Thoracic aorta (tissue), 2 donors: ENCODE data around the gene GALNT15. TPM values are rescaled to one million over a fixed set of nuclear protein-coding genes. Genes with fewer than 3 reads are reported as not detected.

Source experiments
- ATAC-seq: fragments of 150-250 bp; one replicate; pipeline ENCODE4 v1.8.0; 2017; ENCODE audit warnings: low read depth; ENCODE audit not compliant: insufficient number of reproducible peaks, low FRiP score
- DNase-seq: peaks from one replicate; pipeline ENCODE4 v3.0.0-alpha.2; 2020; ENCODE audit warnings: low spot score
- H3K27ac ChIP-seq, 2 donors: fragments of 200-600 bp; sonication (generic); 1 replicate in 1 of 2; 2 replicates in 1 of 2; pipeline ENCODE4 v1.5.1; 2016; ENCODE audit warnings: mild to moderate bottlenecking in 2 of 2, moderate library complexity in 2 of 2
- H3K27me3 ChIP-seq: fragments of 200-600 bp; sonication (generic); replicated peaks from 2 replicates; pipeline ENCODE4 v1.6.0; 2016; ENCODE audit warnings: mild to moderate bottlenecking; ENCODE audit not compliant: insufficient read depth
- H3K36me3 ChIP-seq: fragments of 200-600 bp; sonication (generic); one replicate; pipeline ENCODE4 v1.5.1; 2016
- H3K4me1 ChIP-seq, 2 donors: fragments of 200-600 bp; sonication (generic); 1 replicate in 1 of 2; 2 replicates in 1 of 2; pipeline versions ENCODE4 v1.5.1 to v1.6.0; 2016; ENCODE audit warnings: low read depth in 2 of 2, mild to moderate bottlenecking in 1 of 2; ENCODE audit not compliant: control insufficient read depth in 1 of 2
- H3K4me3 ChIP-seq: fragments of 200-600 bp; sonication (generic); 2 replicates; pipeline ENCODE4 v1.5.1; 2016; ENCODE audit warnings: mild to moderate bottlenecking
- H3K9me3 ChIP-seq: fragments of 200-600 bp; sonication (generic); 2 replicates; pipeline ENCODE4 v1.5.1; 2016
- CTCF ChIP-seq: fragments of 200-600 bp; sonication (generic); IDR thresholded peaks from one replicate; pipeline ENCODE4 v1.5.1; 2019; ENCODE audit warnings: antibody characterized with exemption
- total RNA-seq, 2 donors: library from RNA; depleted of rRNA; stranded (reverse); fragments of >200 nt; gene quantifications; one replicate each; pipeline versions ENCODE4 v1.1.0 to v1.2.3, GENCODE V29; 2016

GALNT15 gene
- total RNA-seq, 2 donors from 2014 or later = 157 to 167 TPM

- H3K4me3 ChIP-seq = no peak overlapping the region
- no peaks in the 10 kb centered on the region for H3K9me3 ChIP-seq
- H3K27me3 ChIP-seq = no peaks in the 10 kb centered on the region
- ATAC-seq (no peak), DNase-seq (no peak)
- peaks cover 3% of the 10 kb centered on the region for H3K36me3 ChIP-seq
- H3K27ac ChIP-seq = no peak overlapping the region
- no peak for TF ChIP-seq CTCF
- no peaks in the 10 kb centered on the region for H3K4me1 ChIP-seq
Observed at GRCh38 chr3:16200411-16200810, 25.9 kb downstream of the GALNT15 start.

GRCh38 chr3:16203031-16203430 is 28.6 kb downstream of the GALNT15 start:
- DNase-seq = no peak
- no peak for ATAC-seq
- H3K36me3 ChIP-seq = no peaks in the 10 kb centered on the region
- TF ChIP-seq CTCF = no peak
- H3K4me1 ChIP-seq = no peaks in the 10 kb centered on the region
- no peaks in the 10 kb centered on the region for H3K27me3 ChIP-seq
- no peaks in the 10 kb centered on the region for H3K9me3 ChIP-seq
- no peak overlapping the region for H3K4me3 ChIP-seq
- no peak overlapping the region for H3K27ac ChIP-seq

GRCh38 chr3:16203671-16204629 is 29.5 kb downstream of the GALNT15 start:
- TF ChIP-seq CTCF = no peak
- ATAC-seq (no peak), DNase-seq (no peak)
- no peaks in the 10 kb centered on the region for H3K36me3 ChIP-seq
- H3K27me3 ChIP-seq = no peaks in the 10 kb centered on the region
- H3K4me3 ChIP-seq = no peak overlapping the region
- no peak overlapping the region for H3K27ac ChIP-seq
- no peaks in the 10 kb centered on the region for H3K9me3 ChIP-seq
- no peaks in the 10 kb centered on the region for H3K4me1 ChIP-seq

- no peak for ATAC-seq
- Histone ChIP-seq H3K27ac (no peak overlapping the region), H3K27me3 (no peaks in the 10 kb centered on the region), H3K4me3 (no peak overlapping the region), H3K36me3 (no peaks in the 10 kb centered on the region), H3K9me3 (no peaks in the 10 kb centered on the region), H3K4me1 (no peaks in the 10 kb centered on the region)
- no peak for TF ChIP-seq CTCF
- DNase-seq = no peak
Observed at GRCh38 chr3:16204751-16205150, 30.3 kb downstream of the GALNT15 start.

GRCh38 chr3:16205156-16205870 is 30.8 kb downstream of the GALNT15 start:
- H3K4me3 ChIP-seq = no peak overlapping the region
- no peak overlapping the region for H3K27ac ChIP-seq
- no peaks in the 10 kb centered on the region for H3K27me3 ChIP-seq
- no peaks in the 10 kb centered on the region for H3K4me1 ChIP-seq
- ATAC-seq (no peak), DNase-seq (no peak)
- no peak for TF ChIP-seq CTCF
- no peaks in the 10 kb centered on the region for H3K9me3 ChIP-seq
- no peaks in the 10 kb centered on the region for H3K36me3 ChIP-seq
